Stimulated activated effector memory CD8-positive, alpha-beta T cell treated with anti-CD3 and anti-CD28 coated beads, Interleukin-12 subunit alpha, Interleukin-12 subunit beta, amount 100 ng/mL, for 72 hours (primary cell): ENCODE results near the gene SEMA4B.
"Not testable (repeated sequence)": the region's sequence is repeated elsewhere in the genome, so short reads cannot be mapped to it uniquely, and the experiment has no call there.

Experiments used
- ATAC-seq: fragments of 150-1000 bp; cut with Tn5 transposase; 2 replicates; pipeline ENCODE4 v1.10.0; 2021
- DNase-seq, 2 donors: peaks; one replicate each; pipeline ENCODE4 v3.0.0; 2021 to 2022; ENCODE audit warnings: low spot score in 2 of 2
- H3K27ac Mint-ChIP-seq: one replicate; pipeline ENCODE4 v1.8.0; 2022; ENCODE audit warnings: mild to moderate bottlenecking, mixed read lengths
- H3K36me3 Mint-ChIP-seq: one replicate; pipeline ENCODE4 v1.8.0; 2022; ENCODE audit warnings: mild to moderate bottlenecking, mixed read lengths
- H3K4me1 Mint-ChIP-seq: one replicate; pipeline ENCODE4 v1.8.0; 2022; ENCODE audit warnings: mixed read lengths
- H3K4me3 Mint-ChIP-seq: one replicate; pipeline ENCODE4 v1.8.0; 2022; ENCODE audit warnings: mild to moderate bottlenecking, mixed read lengths
- H3K9me3 Mint-ChIP-seq: one replicate; pipeline ENCODE4 v1.8.0; 2022; ENCODE audit warnings: mixed read lengths

The SEMA4B gene

DNA sequence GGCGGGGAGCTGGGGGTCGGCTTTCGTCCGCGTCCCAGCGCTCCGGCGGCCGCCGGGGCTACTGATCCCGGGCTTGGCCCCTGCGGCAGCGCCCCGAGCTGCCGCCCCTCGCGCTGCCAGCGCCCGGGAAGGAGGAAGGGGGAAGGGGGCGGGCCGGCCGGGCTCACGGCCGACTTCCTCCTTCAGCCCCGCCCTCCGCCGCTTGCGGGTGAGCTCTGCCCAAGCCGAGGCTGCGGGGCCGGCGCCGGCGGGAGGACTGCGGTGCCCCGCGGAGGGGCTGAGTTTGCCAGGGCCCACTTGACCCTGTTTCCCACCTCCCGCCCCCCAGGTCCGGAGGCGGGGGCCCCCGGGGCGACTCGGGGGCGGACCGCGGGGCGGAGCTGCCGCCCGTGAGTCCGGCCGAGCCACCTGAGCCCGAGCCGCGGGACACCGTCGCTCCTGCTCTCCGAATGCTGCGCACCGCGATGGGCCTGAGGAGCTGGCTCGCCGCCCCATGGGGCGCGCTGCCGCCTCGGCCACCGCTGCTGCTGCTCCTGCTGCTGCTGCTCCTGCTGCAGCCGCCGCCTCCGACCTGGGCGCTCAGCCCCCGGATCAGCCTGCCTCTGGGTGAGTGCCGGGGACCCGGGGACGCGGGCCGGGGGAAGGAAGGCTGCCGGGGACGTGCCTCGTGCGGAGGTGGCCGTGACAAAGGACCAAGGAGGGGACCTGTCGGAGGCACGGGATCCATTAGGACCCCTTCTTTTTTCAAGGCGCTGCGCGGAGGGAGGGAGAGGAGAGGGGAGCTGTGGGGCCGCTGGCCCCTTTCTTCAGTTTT lies at the start of gene SEMA4B:
SEMA4B (plus strand) TSS at position 201 of the 814 bp plus-strand sequence; CDS start at position 450, 249 bp downstream.
- Mint-ChIP-seq H3K9me3 (no peaks in the 10 kb centered on the region), H3K36me3 (peaks cover 5% of the 10 kb centered on the region), H3K4me1 (peaks cover 28% of the 10 kb centered on the region), H3K4me3 (peak within 1 kb of the TSS; percentile 77), H3K27ac (peak within 1 kb of the TSS; percentile 82)
- ATAC-seq (peak; percentile 91), DNase-seq (peak; percentile 62 to 85)

DNA sequence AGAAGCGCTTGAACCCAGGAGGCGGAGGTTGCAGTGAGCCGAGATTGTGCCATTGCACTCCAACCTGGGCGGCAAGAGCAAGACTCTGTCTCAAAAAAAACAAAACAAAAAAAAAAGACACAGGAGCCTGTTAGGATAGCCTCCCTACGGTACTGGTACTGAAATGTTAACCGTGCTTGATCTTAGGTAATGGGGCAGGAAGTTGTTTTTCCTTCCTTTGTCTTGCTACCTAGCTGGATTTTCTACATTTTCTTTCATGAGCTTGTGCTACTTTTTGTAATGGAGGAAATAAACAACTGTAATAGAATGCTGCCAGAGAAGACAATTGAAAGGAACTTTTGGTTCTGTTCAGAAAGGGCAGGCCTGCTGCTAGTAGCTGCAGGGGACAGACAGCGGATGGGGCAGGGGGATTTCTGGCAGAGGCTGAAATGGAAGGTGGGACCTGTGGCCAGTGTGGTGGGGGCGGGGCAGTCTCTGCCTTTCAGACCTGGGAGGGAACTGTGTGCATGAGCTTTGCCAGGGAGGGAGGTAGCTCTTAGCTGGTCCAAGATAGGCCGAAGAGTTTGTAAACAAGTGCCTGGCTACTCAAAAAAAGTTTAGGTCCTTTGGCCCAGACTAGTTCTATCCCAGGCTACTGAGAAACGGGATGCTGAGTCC lies 49.0 kb upstream of the SEMA4B start:
- no peak for ATAC-seq
- no peak for DNase-seq

GRCh38 chr15:90153658-90154057 lies 47.5 kb upstream of the SEMA4B start:
- Mint-ChIP-seq H3K36me3 (no peaks in the 10 kb centered on the region), H3K4me3 (no peak overlapping the region), H3K4me1 (peaks cover 22% of the 10 kb centered on the region), H3K27ac (no peak overlapping the region), H3K9me3 (no peaks in the 10 kb centered on the region)
- ATAC-seq, result no peak
- no peak for DNase-seq

More for the DNA sequence above, 49.0 kb upstream of the SEMA4B start:
- Mint-ChIP-seq H3K27ac (no peak overlapping the region), H3K4me1 (peaks cover 11% of the 10 kb centered on the region), H3K36me3 (no peaks in the 10 kb centered on the region), H3K4me3 (no peak overlapping the region), H3K9me3 (no peaks in the 10 kb centered on the region)

DNA sequence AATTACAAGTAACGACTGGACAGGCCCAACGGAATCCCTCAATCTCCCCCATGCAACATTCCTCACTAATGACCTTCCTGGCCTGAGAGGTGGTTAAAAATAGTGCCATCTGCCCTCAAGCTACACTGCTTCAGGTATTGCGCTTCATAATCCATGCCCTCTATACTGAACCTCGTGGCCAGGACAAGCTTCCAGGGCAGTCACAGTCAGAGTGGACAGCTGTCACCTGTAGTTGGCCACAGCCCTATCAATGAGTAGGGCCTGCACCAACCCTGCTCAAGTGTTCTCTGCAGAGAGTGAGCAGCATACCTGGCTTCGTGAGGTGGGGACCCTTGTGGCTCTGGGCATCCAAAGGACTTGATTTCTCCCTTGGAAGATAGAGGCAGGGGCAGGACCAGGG lies 46.9 kb upstream of the SEMA4B start:
- Mint-ChIP-seq H3K27ac (no peak overlapping the region), H3K4me3 (no peak overlapping the region), H3K4me1 (peaks cover 22% of the 10 kb centered on the region), H3K9me3 (no peaks in the 10 kb centered on the region), H3K36me3 (no peaks in the 10 kb centered on the region)
- DNase-seq (no peak), ATAC-seq (no peak)

GRCh38 chr15:90154861-90155626 lies 46.1 kb upstream of the SEMA4B start:
- ATAC-seq (no peak), DNase-seq (no peak)
- H3K27ac Mint-ChIP-seq, result no peak overlapping the region
- no peak overlapping the region for H3K4me3 Mint-ChIP-seq
- H3K4me1 Mint-ChIP-seq, result peaks cover 19% of the 10 kb centered on the region
- H3K36me3 Mint-ChIP-seq, result no peaks in the 10 kb centered on the region
- no peaks in the 10 kb centered on the region for H3K9me3 Mint-ChIP-seq

GRCh38 chr15:90159213-90159612 lies 41.9 kb upstream of the SEMA4B start:
- Mint-ChIP-seq H3K9me3 (no peaks in the 10 kb centered on the region), H3K27ac (peak overlapping the region; percentile 20), H3K4me3 (no peak overlapping the region), H3K36me3 (no peaks in the 10 kb centered on the region), H3K4me1 (peaks cover 31% of the 10 kb centered on the region)
- ATAC-seq (no peak), DNase-seq (no peak)

DNA sequence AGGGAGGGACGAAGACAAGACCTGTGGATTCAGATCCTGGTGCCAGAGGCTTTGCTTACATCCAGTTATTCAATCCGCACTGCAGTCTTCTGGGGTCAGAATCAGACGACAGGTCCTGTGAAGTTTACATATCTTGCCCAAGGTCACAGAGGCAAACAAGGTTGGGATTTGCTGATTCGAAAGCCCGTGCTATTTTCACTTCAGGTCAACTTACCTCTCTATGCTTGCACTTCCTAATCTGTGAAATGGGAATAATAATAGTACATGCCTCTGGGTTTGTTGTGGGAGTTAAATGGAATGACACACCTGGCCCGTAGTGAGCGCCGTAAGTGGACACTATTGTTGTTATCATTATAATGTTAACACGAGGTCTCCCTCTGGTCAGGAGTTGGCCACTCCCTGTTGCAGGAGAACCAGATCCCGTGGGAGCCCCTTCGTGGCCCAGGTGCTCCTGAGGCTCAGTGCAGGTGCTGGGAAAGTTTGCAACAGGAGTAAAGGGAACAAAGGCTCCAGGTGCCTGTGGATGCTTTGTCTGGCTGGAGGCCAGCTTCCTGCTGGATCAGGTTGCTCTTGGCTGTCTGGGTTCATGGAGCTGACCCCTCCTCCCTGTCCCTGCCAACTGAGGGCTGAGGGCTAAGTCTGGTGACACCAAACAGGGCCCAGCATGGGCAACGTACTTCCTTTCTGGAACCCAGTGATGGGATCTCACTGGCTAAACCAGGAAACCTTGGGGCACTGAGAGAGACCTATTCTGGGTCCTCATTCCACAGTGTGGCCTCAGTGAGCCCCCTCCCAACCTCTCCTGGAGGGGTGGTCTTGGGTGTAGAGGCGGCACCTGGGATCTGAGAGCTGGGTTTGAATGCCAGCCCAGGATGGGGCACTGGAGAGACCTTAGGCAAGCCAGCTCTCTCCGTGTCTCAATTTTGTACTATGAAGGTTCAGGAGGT lies 40.1 kb upstream of the SEMA4B start:
- H3K36me3 Mint-ChIP-seq, result no peaks in the 10 kb centered on the region
- peaks cover 42% of the 10 kb centered on the region for H3K4me1 Mint-ChIP-seq
- no peak for DNase-seq
- H3K27ac Mint-ChIP-seq, result no peak overlapping the region
- H3K4me3 Mint-ChIP-seq, result no peak overlapping the region
- ATAC-seq, result no peak
- H3K9me3 Mint-ChIP-seq, result no peaks in the 10 kb centered on the region

- peaks cover 48% of the 10 kb centered on the region for H3K4me1 Mint-ChIP-seq
Observed at GRCh38 chr15:90161950-90162361, 39.2 kb upstream of the SEMA4B start.

DNA sequence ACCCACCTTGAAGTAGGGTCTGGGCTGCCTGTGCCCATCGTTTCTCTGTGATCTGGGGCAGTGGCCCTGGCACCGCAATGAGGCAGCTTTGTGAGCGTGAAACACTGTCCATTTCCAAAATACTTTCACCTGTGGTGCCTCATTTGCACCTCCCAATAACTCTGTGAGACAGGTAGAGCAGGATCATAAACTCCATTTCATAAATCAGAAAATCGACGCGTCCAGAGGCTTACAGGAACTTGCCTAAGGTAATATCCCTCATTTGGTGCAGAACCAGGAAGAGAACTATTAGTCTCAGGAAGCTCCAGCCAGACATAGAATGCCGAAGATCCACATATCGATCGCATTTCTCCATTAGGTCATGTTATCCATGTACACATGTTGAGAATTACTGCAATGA lies 38.2 kb upstream of the SEMA4B start:
- Mint-ChIP-seq H3K27ac (peak overlapping the region; percentile 4), H3K4me1 (peaks cover 42% of the 10 kb centered on the region), H3K4me3 (no peak overlapping the region), H3K9me3 (no peaks in the 10 kb centered on the region), H3K36me3 (no peaks in the 10 kb centered on the region)
- DNase-seq, result no peak
- no peak for ATAC-seq

More at GRCh38 chr15:90161950-90162361, 39.2 kb upstream of the SEMA4B start:
- ATAC-seq (no peak), DNase-seq (no peak)
- Mint-ChIP-seq H3K27ac (no peak overlapping the region), H3K4me3 (no peak overlapping the region), H3K9me3 (no peaks in the 10 kb centered on the region), H3K36me3 (no peaks in the 10 kb centered on the region)

DNA sequence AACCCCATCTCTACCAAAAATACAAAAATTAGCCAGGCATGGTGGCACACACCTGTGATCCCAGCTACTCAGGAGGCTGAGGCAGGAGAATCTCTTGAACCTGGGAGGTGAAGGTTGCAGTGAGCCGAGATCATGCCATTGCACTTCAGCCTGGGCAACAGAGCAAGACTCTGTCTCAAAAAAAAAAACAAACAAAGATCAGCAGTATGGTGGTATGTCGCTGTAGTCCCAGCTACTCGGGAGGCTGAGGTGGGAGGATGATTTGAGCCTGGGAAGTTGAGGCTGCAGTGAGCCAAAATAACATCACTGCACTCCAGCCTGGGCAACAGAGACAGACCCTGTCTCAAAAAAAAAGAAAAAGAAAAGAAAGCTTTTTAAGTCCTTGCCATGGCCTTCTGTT lies 36.9 kb upstream of the SEMA4B start:
- ATAC-seq, H3K27ac Mint-ChIP-seq, H3K9me3 Mint-ChIP-seq, DNase-seq, H3K4me3 Mint-ChIP-seq, H3K36me3 Mint-ChIP-seq: not testable (repeated sequence)
- peaks cover 29% of the 10 kb centered on the region for H3K4me1 Mint-ChIP-seq

DNA sequence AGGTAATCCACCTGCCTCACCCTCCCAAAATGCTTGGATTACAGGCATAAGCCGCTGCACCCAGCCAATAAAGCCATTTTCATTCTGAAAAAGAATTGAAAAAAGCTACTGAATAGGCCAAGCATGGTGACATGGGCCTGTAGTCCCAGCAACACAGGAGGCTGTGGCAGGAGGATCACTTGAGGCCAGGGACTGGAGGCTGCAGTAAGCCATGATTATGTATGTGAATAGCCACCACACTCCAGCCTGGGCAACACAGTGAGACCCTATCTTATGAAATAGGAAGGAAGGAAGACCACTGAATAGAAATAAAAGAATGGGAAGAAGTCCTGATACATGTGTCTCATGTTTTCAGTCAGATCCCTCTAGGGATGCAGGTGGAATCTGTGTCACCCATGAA lies 36.0 kb upstream of the SEMA4B start:
- H3K36me3 Mint-ChIP-seq, result no peaks in the 10 kb centered on the region
- peak overlapping the region; percentile 11 for H3K27ac Mint-ChIP-seq
- H3K4me3 Mint-ChIP-seq, result peak overlapping the region; percentile 4
- H3K9me3 Mint-ChIP-seq, result no peaks in the 10 kb centered on the region
- DNase-seq, result no peak
- H3K4me1 Mint-ChIP-seq, result peaks cover 28% of the 10 kb centered on the region
- no peak for ATAC-seq

- H3K36me3 Mint-ChIP-seq, result no peaks in the 10 kb centered on the region
- DNase-seq, result peak in 1 of 2 donors; percentile 54
- peaks cover 28% of the 10 kb centered on the region for H3K4me1 Mint-ChIP-seq
- ATAC-seq, result peak; percentile 96
- H3K27ac Mint-ChIP-seq, result peak overlapping the region; percentile 11
- peak overlapping the region; percentile 4 for H3K4me3 Mint-ChIP-seq
- no peaks in the 10 kb centered on the region for H3K9me3 Mint-ChIP-seq
Observed at GRCh38 chr15:90165659-90166489, 35.3 kb upstream of the SEMA4B start.

GRCh38 chr15:90167121-90167520 lies 34.0 kb upstream of the SEMA4B start:
- DNase-seq (no peak), ATAC-seq (no peak)
- H3K4me3 Mint-ChIP-seq, result no peak overlapping the region
- H3K4me1 Mint-ChIP-seq, result peaks cover 23% of the 10 kb centered on the region
- no peaks in the 10 kb centered on the region for H3K36me3 Mint-ChIP-seq
- no peaks in the 10 kb centered on the region for H3K9me3 Mint-ChIP-seq
- no peak overlapping the region for H3K27ac Mint-ChIP-seq

DNA sequence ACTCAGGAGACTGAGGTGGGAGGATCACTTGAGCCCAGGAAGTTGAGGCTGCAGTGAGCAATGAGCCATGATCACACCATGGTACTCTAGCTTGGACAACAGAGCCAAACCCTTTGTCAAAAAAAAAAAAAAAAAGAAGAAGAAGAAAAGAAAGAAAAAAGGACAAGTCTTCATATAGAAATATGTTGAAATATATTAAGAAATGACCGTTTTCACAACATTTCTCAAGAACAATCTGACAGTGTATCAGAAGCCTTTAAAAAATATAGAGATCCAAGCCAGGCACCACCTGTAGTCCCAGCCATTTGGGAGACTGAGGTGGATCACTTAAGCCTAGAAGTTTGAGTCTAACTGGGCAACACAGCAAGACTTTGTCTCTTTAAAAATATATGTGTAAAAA lies 29.5 kb upstream of the SEMA4B start:
- no peak for ATAC-seq
- no peak for DNase-seq
- H3K27ac Mint-ChIP-seq, result no peak overlapping the region

More for the DNA sequence above, 29.5 kb upstream of the SEMA4B start:
- no peaks in the 10 kb centered on the region for H3K9me3 Mint-ChIP-seq
- H3K4me1 Mint-ChIP-seq, result no peaks in the 10 kb centered on the region
- no peak overlapping the region for H3K4me3 Mint-ChIP-seq
- H3K36me3 Mint-ChIP-seq, result no peaks in the 10 kb centered on the region
